ENCODE measurements around the gene VILL.

The VILL gene

DNA sequence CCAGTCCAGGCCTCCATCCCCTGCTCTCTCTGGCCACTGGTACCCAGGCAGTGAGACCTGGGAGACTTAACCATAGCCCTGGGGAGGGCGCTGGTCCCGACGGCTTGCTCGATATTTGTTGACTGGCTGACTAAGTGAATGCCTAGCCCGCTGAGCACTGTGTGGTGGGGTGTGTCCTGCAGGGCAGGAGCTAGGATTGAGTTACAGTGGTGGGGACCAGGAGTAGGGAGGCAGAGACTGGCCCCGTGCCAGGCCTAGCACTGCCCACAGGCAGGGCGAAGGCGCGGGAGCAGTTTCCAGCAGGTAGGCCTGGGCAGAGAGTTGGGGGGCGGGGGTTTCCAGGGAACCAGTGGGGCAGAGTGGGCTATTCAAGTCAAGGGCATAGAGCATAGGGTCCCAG is at the start of gene VILL:
Gene VILL (plus strand): TSS at position 260 of the 400 bp plus-strand sequence. CDS start 2,887 bp downstream, outside the sequence.
- no peak for DNase-seq (ENCODE audit: low spot score)

DNA sequence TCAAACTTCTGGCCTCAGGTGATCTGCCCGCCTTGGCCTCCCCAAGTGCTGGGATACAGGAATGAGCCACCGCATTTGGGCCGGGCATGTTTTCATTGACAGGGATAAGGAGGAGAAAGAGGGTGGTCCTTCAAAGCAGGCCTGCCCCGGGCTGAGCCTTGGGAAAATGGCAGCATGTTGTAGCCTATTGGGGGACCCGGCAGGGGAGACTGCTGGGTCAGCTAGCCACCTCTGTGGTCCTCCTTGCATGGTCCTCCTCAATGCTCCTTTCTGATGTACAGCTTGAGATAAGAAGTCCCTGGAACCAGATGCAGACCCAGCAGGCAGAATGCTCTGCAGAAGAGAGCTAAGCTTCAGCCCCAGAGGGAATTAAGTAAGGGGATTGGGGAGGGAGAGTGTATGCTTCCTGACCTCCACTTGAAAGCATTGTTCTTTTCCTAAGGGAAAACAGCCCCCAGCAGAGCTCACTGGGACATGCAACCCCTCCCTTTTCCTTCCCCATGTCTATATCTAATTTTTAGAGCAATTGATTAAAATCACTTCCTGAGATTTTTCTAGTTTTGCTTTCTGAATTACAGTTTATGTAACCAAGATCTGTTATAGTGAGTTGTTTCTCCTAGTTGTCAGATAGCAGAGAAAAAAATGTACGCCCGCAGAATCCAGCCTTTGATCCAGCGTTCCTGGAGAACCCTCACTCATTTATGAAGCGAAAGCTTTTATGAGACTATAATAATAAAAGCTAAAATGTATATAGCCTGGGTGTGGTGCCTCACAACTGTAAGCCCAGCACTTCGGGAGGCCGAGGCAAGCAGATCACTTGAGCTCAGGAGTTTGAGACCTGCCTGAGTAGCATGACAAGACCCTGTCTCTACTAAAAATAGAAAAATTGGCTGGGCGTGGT is 48.7 kb upstream of the VILL start:
- DNase-seq (ENCODE audit: low spot score) = no peak

DNA sequence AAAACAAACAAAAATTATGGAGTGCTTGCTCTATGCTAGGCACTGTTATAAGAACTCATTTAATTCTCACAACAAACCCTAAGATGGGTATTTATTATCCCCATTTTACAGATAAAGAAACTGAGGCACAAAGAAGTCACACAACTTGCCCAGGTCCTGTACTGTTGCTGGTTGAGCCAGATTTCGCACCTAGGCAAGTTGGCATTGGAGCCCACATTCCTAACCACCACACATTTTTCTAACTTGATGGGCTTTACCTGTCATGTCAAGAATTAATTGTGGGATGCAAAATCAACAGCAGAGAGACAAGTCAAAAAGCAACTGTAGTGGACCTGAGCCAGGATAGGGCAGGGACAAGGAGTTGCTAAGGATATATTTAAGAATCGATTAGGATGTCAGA is 47.9 kb upstream of the VILL start:
- no peak for DNase-seq (ENCODE audit: low spot score)

DNA sequence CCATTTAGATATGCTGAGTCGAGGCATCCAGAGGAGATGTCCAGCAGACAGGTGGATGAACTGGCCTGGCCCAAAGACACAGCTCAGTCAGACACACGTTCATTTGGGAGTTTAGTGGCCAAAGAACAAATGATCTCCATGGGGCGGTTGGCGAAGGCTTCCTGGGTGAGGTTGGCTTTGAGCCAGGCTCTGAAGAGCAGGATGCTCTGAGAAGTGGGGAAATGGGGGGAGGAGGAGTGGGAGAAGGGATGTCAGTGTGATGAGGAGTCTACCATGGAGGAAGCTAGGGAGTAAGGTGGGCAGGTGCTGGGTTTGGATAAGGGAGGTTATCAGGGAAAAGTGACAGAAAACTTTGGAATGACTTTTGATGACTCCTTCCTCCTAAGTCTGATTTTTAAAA is 47.5 kb upstream of the VILL start:
- DNase-seq (ENCODE audit: low spot score) = no peak

DNA sequence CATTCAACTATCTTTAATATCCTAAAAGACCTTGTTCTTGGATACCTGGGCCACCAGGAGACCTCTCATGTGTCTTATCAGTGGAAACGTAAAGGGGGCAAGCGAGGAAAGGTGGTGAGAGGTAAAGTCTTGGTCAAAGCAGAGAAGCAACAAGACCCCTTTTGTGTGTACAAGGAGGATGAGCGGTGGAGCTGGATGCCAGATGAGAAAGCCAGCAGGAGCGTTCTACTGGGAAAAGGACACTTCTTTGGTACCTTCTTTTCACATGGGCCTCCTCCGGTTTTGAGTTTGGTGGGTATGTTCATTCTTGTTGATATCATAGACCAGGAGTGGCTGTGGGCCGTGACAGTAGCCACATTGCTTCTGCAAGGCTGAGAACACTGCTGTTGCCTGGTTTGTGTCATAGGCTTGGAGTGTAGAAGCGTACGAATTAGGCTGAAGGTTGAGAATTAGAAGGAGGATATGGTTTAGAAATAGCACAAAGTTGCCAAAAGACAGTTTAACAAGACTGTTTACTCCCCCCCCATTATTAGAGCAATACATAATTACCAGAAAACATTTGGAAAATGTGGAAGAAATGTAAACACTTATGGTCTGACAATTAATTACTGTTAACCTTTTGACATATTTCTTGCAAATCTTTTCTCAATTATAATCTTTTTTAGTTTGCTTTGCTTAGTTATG is 46.8 kb upstream of the VILL start:
- DNase-seq (ENCODE audit: low spot score) = no peak

DNA sequence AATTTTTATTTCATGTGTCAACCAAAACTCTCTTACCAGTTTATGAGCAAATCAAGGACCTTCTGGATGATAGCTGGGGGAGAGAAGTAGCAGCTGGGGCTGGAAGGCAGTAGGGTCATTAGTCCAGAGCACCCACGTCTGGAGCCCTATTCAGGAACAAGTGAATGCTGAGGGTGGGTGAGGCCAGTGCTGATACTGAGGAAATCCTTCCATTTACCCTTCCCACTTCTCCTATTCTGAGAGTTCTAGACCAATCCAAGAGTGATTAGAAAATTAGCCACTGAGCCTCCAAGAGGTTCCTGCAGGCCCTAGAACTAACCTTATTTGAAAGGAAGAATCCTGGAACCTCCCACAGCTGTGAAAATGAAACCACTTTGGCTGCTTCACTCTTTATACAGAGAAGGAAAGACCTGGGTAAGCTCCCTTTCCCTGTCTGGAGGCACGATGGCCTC is 46.2 kb upstream of the VILL start:
- DNase-seq (ENCODE audit: low spot score) = no peak

DNA sequence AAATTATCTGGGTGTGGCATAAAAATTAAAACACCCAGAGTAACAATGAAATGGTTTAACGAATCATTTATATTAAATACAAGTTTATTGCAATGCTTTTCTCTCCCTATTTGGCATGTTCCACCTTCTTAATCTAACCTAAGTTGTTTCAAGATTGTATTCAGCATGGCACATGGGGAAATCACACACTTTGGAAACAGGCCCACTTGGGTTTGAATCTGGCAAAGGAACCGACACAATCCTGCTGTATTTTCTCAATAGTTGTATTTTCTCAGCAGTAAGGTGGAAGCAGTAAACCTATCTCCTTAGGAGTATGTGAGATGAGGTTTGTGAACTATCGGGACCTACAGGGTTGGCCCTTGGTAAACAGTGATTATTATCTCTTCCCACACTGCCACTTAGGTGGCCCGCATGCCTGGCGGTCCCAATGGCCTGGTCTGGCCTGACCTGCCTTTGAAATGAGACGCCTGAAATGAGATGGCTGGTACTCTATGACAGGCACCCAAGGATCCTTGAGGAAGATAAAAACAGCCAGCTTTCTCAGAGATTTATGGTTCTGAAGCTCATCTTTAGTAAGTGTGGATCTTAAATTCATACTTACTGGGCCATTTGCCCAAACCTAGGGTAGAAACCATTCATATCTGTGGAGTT is 45.3 kb upstream of the VILL start:
- no peak for DNase-seq (ENCODE audit: low spot score)

DNA sequence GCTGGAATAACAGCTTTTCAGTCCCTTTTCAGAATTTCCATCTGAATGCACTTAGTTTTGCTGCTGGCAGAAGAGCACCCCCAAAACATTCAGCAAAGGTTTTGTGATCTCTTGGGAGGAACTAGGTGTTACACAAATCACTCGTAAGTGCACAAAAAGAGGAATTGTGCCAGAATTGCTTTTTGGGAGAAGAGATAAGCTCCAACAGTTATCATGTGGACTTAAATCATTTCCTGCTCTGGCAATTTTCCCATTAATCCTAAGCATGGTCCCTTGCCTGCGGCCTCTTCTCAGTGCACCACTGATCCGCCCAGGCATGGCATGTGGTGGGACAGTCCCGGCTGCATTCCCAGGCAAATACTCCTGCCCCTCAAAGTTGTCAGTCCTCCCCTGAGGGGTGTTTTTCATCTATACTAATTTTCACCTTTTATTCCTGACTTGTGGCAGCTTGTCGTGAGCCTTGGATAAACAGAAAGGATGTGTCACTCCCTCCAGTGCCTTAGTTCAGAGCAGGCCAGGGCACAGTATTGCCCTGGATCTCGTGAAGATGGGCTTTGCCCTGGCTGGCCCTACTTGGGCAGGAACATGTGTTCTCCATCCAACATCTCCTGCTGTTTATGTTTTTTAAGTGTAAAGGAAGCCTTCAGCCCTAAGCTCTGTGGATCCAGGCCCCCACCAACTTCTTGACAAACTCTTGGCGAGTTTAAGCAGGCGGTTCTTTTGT is 44.6 kb upstream of the VILL start:
- no peak for DNase-seq (ENCODE audit: low spot score)

DNA sequence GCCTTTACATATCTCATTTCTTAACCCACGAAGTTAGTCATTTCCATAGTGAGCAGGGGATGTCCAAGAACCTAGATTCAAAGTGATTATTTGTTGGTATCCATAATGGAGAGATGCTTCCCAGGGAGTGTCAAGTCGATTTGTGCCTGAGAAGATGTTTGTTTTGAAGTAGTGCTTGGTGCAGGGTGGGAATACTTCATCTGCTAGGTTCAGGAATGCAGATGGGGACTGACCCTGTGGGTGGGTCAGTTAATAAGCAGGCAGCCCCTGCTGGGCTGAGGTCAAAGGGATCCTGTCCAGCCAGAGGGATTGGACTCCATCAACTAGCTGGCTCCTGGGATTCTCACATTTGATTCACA is 44.1 kb upstream of the VILL start:
- DNase-seq (ENCODE audit: low spot score) = no peak

DNA sequence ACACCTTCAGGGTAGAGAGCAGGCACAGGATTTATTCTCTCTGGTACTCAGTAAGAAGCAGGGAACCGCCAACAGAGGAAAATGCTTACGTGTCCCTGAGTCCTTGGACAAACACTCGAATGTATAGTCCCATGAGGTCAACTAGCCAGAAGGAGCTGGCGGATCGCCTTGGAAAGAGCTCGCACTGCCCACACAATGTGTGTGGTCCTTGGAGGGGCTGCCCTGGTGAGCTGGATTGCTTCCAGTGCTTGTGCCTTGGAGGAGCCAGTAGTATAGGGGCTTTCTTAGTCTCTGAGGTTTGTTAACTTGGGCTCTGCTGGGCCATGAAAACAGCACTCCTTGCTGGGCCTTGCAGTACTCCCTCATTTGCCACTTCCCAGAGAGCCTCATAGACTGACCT is 40.7 kb upstream of the VILL start:
- DNase-seq (ENCODE audit: low spot score) = no peak

DNA sequence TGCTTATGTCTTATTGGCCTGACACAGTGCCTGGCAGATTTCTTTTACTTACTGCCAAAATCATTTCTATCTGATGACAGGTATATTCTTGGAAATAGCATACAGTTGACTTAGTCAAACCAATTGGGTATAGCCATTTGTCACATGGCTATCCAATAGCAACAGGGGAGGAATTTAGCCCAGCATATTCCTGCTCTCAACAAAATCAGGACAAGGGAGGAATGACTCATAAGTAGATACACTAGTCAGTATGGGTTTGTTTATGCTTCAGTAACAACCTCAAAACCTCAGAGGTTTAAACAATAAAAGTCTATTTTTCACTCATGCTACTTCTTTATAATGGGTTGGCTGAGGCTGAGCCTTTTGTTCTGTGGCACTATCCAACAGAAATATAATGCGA is 38.0 kb upstream of the VILL start:
- no peak for DNase-seq (ENCODE audit: low spot score)

DNA sequence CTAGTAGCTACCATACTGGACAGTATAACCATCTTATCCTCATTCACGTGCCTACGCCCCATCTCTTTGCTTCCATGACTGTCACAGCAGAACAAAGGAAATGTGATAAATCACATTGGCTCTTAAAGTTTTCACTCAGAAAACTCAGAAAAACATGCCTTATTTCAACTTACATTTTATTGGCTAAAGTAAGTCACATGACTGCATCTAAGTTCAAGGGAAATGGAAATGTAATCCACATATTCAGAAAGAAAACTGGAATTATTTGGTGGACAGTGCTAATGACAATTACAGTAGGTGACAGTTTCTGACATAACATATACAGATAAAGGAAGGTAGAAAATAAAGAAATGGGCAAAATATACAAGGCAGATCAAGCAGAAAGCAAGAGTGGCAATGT is 37.4 kb upstream of the VILL start:
- DNase-seq (ENCODE audit: low spot score) = no peak

DNA sequence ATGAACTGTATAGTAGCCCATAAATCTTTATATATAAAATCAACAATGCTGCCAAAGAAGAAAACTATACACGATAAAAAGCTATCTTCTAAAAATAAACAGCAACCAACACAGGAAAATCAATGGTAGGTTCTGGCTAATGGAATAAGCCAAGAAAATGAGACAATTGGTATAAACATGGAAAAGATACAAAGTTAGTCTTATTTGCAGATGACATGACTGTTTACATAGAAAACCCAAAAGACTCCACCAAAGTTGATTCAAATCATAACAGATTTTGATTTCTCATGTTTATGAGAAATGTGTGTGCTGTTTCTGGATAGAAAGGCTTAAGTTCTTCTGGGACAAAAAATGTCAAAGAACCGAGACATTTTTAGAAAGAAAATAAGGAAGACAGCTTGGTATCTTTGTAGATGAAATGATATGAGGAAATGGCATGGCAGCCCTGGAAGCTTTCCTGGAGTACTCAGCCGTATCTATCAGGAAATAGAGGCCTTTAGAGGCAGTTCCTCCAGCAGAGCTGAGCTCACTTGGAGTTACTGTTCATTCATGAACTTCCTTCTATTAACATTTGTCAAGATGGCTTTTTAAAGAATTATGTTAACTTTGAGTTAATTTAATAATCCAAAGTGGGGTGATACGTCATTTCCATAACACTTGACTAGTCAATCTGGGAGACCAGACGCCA is 36.7 kb upstream of the VILL start:
- no peak for DNase-seq (ENCODE audit: low spot score)

DNA sequence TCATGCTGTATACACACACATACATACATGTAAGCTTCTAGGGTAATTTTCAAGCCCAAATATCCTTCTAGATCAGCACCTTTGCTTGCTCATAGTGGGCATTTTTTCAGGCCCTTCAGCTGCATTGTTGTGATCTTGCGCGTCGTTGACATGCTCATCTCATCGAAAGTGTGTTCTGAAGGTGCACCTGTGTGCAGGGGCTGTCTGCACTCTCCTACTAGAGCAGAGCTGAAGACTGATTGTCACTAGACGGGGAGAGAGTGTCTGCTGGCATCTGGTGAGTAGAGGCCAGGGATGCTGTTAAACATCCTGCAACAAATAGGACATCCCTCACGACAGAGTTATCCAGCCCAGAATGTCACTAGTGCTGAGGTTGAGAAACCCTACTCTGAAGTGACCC is 35.7 kb upstream of the VILL start:
- no peak for DNase-seq (ENCODE audit: low spot score)

DNA sequence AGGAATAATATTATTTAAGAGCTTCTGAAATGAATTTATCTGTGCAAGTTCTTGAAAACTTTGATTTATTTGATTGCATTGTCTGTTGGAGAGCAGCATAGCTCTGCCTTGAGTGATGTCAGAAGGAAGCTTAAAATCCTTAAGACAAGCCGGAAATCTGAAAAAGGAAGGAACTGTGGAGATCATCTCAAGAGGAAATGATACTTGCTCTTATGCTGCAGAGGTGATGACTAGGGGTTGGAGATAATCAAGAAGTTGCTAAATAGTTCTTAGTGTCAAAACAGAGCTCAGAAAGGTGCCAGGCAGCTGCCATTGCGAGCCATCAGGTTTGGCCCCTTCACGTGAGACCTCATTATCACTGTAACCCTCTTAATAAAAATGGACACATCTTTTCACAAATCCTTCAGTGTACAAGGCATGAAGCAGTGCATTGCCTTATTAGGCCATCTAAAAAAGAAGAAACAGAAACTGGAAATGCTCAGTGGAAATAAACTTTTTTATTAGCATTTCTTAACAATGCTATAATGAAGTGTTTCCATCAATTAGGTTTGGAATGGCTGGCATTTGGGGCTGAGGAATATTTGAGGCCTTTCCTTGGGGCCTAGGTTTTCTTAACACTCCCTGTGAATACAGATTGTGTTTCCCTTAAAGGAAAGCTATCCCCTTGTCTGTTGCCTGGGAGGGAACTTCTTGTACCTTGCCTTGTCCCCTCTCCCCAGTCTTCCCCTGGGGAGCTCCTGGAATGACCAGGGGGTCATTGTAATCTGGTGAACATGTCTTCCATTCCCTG is 34.5 kb upstream of the VILL start:
- peak; percentile 34 for DNase-seq (ENCODE audit: low spot score)

DNA sequence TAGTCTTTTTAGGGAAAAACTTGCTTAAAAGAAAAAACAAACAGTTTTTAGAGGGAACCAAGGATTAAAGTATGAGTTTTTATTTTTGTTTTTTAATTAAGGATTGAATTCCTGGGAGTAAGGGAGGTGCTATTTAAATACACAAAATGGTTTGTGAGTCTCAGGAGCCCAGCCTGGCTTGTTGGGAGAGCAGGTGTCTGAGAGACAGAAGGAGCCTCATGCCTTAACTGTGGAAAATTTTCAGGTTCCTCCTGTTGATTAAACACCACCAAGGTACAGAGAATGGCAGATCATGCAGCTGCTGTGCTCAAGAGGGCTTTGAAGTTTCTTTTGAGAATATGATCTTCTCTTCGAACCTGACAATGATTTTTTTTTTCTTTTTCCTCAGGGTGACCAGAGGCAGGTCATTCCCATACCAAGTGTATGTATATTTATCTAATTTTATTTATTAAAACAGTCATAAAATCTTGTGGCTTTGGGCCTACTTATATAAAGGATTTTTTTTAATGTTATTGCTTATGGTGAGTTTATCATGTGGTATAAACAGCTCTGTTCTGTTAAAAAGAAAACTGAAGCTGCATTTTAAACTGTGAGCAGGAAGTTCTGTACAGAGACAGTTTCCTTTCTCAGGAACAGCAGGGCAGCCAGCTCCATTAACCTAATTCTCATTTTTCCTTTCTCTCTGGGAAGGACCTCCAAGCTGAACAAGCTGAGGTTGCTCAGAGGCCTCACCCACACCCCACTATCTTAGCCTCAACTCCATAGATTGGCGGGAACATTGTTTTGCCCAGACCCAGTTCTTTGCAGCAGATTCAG is 33.7 kb upstream of the VILL start:
- no peak for DNase-seq (ENCODE audit: low spot score)

DNA sequence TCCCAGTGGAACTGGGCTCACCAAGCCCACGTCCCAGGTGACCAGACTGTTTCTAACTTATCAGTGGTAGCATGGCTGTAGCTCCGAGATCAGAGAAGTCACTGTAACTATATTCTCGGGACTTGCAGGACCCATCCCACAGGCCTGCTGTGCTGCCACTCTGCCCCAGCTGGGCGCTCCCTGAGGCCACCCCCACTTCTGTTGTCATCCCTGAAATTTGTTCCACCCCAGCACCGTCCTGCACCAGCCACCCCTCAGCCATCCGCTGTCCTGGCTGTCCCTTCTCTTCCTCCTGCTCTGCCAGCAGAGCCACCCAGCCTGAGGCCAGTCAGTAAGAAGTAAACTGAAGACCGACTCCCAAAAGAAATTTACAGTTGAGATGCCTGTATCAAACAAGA is 33.0 kb upstream of the VILL start:
- no peak for DNase-seq (ENCODE audit: low spot score)

DNA sequence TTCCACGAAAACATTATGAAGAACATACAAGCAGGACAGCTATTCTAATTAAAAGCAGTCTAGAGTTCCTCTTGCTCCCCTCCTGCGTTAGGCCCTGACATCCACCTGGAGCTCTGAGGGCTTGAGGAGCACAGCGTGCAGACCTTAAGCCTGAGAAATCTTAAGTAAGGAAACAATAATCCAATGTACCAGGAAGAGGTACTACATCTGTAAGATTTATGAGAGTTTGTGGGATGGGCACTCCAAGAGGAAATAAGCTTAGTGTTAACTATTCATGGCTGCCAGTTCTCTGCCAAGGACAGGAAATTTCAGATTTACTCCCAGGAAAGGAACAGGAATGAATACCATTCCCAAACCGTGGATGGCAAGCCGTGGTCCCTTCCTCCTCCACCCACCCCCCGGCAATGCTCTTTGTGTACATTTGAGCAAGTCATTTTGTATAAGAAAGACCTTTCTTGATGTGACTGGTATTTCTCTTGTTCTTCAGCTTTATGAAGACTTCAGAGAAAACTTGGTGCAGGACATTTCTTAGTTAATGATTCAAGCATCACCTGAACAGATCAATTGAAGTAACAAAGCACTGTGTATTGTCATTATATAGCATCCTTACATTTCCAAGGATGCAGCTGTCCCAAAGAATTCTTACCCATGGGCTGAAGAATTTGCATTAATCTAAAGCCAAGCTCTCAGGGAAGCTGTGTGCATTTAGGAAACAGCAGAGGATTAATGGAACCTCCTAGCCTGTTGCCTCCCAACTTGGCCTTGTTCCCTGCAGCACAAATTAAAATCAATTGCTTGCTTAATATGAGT is 28.8 kb upstream of the VILL start:
- DNase-seq (ENCODE audit: low spot score) = no peak

DNA sequence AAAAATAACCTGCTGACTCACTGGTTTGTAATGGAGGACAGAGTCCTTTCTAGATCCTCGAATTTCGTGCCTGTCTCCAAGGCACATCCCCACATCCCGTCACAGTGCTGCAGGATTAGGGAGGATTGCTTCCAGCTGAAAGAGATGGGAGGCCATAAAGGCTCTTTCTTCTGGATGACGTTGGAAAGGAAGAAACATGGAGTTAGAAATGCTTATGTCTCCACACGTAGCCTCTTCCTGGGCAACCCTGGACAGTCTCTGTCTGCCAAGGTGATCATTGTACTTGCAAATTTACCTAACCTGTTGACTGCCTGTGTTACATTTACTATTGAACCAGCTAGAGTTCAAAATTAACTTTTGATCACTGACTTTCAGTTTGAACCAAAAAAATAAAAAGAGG is 27.6 kb upstream of the VILL start:
- DNase-seq (ENCODE audit: low spot score) = no peak
